ENCODE results near the gene NCAPG2.

DNA sequence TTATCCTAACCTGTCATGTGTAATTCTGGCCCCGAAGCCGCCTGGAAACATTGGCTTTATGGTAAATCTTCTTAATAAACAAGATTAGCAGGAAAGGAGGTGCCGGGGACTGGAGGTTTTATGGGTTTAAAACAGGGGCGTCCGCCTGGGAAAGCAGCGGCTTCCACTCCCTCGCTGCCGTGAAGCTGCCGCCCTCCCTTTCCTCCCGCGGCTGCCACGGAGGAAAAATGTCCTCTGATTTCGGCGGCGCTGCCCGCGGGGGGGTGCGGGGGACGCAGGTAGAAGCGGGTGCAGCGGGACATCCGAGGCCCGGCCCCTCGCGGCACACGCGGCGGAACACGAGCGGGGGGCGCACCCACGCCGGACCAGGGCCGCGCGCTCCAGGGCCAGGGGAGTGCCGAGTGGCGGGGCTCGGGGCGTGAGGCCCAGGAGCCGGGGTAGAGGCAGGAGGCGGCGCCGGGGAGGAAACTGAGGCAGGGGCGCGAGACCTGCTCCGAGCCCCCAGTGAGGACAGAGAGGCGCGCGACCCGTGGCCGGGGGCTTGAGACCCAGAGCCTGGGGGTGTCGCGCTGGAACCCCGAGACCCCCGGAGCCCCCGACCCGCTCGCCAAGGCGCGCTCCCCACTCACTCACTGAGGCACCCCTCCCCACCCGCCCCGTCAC lies 118.0 kb downstream of the NCAPG2 start:
- TF ChIP-seq, protein P1, sequence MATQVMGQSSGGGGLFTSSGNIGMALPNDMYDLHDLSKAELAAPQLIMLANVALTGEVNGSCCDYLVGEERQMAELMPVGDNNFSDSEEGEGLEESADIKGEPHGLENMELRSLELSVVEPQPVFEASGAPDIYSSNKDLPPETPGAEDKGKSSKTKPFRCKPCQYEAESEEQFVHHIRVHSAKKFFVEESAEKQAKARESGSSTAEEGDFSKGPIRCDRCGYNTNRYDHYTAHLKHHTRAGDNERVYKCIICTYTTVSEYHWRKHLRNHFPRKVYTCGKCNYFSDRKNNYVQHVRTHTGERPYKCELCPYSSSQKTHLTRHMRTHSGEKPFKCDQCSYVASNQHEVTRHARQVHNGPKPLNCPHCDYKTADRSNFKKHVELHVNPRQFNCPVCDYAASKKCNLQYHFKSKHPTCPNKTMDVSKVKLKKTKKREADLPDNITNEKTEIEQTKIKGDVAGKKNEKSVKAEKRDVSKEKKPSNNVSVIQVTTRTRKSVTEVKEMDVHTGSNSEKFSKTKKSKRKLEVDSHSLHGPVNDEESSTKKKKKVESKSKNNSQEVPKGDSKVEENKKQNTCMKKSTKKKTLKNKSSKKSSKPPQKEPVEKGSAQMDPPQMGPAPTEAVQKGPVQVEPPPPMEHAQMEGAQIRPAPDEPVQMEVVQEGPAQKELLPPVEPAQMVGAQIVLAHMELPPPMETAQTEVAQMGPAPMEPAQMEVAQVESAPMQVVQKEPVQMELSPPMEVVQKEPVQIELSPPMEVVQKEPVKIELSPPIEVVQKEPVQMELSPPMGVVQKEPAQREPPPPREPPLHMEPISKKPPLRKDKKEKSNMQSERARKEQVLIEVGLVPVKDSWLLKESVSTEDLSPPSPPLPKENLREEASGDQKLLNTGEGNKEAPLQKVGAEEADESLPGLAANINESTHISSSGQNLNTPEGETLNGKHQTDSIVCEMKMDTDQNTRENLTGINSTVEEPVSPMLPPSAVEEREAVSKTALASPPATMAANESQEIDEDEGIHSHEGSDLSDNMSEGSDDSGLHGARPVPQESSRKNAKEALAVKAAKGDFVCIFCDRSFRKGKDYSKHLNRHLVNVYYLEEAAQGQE (IDR thresholded peaks at IDR 0.05; ENCODE audit: low read depth, low read length): no peak
- no peak for TF ChIP-seq POLR2AphosphoS5 (IDR thresholded peaks at IDR 0.05; ENCODE audit: low read depth, low read length)
- TF ChIP-seq, protein P2, sequence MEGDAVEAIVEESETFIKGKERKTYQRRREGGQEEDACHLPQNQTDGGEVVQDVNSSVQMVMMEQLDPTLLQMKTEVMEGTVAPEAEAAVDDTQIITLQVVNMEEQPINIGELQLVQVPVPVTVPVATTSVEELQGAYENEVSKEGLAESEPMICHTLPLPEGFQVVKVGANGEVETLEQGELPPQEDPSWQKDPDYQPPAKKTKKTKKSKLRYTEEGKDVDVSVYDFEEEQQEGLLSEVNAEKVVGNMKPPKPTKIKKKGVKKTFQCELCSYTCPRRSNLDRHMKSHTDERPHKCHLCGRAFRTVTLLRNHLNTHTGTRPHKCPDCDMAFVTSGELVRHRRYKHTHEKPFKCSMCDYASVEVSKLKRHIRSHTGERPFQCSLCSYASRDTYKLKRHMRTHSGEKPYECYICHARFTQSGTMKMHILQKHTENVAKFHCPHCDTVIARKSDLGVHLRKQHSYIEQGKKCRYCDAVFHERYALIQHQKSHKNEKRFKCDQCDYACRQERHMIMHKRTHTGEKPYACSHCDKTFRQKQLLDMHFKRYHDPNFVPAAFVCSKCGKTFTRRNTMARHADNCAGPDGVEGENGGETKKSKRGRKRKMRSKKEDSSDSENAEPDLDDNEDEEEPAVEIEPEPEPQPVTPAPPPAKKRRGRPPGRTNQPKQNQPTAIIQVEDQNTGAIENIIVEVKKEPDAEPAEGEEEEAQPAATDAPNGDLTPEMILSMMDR (IDR thresholded peaks at IDR 0.05): no peak
- TF ChIP-seq TEAD4 (IDR thresholded peaks at IDR 0.05; ENCODE audit: borderline replicate concordance, insufficient read depth): no peak
- TF ChIP-seq EP300 (IDR thresholded peaks at IDR 0.05; ENCODE audit: borderline replicate concordance in 1 of 2, low read depth in 1 of 2, low read length in 1 of 2): no peak
- no peak for TF ChIP-seq NFIC (IDR thresholded peaks at IDR 0.05; ENCODE audit: borderline replicate concordance)
- TF ChIP-seq FOSL2 (IDR thresholded peaks at IDR 0.05; ENCODE audit: borderline replicate concordance, low read depth): no peak
- no peak for TF ChIP-seq FOXM1 (IDR thresholded peaks at IDR 0.05; ENCODE audit: low read depth)
- TF ChIP-seq, protein P3, sequence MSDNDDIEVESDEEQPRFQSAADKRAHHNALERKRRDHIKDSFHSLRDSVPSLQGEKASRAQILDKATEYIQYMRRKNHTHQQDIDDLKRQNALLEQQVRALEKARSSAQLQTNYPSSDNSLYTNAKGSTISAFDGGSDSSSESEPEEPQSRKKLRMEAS (IDR thresholded peaks at IDR 0.05; ENCODE audit: low read depth): no peak
- no peak for TF ChIP-seq NRF1 (IDR thresholded peaks at IDR 0.05; ENCODE audit: low read depth, low read length)
- no peak for TF ChIP-seq GABPA (IDR thresholded peaks at IDR 0.05; ENCODE audit: low read depth)
- TF ChIP-seq, protein P4, sequence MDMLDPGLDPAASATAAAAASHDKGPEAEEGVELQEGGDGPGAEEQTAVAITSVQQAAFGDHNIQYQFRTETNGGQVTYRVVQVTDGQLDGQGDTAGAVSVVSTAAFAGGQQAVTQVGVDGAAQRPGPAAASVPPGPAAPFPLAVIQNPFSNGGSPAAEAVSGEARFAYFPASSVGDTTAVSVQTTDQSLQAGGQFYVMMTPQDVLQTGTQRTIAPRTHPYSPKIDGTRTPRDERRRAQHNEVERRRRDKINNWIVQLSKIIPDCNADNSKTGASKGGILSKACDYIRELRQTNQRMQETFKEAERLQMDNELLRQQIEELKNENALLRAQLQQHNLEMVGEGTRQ (IDR thresholded peaks at IDR 0.05; ENCODE audit: borderline replicate concordance, low read depth, low read length): no peak
- no peak for TF ChIP-seq RCOR1 (IDR thresholded peaks at IDR 0.05; ENCODE audit: low read length)
- TF ChIP-seq RFX5 (IDR thresholded peaks at IDR 0.05; ENCODE audit: low read length): no peak

All from SK-N-SH (cell line).